LNCaP clone FGC (cell line): Measurements from ENCODE around the gene MAPK8.

Experiments
- DNase-seq: peaks from one replicate; pipeline ENCODE4 v3.0.0-alpha.2; 2011; ENCODE audit warnings: low read depth
- H3K4me3 ChIP-seq: 2 replicates; pipeline ENCODE4 v1.5.1; 2011; ENCODE audit warnings: mild to moderate bottlenecking, low read depth, low read length, control low read depth
- TF ChIP-seq, protein P1 (sequence below): IDR thresholded peaks from 2 replicates; pipeline ENCODE4 v1.5.1; 2012; ENCODE audit warnings: mild to moderate bottlenecking; ENCODE audit not compliant: control insufficient read depth, insufficient read depth; ENCODE audit errors: extremely low read depth

The MAPK8 gene

DNA sequence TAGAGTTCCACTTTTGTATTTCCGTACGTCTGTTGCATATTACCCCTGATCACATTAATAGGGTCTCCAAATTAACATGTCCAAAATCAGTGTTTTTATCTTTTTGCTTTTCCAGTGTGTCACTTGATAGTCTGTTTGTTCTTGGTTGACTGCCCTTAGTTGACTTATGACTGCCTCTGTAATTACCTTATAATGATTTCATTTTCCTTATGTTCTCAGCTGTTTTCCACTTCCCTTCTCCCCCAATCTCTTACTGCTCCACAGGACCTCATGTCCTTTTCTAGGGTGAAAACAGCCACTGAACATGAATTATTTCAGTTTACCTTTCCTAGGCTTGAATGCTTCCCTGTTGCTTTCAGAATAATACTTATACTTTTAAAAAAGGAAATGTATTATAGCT, 54.7 kb downstream of the MAPK8 start:
- no peak for DNase-seq
- TF ChIP-seq, protein P1, sequence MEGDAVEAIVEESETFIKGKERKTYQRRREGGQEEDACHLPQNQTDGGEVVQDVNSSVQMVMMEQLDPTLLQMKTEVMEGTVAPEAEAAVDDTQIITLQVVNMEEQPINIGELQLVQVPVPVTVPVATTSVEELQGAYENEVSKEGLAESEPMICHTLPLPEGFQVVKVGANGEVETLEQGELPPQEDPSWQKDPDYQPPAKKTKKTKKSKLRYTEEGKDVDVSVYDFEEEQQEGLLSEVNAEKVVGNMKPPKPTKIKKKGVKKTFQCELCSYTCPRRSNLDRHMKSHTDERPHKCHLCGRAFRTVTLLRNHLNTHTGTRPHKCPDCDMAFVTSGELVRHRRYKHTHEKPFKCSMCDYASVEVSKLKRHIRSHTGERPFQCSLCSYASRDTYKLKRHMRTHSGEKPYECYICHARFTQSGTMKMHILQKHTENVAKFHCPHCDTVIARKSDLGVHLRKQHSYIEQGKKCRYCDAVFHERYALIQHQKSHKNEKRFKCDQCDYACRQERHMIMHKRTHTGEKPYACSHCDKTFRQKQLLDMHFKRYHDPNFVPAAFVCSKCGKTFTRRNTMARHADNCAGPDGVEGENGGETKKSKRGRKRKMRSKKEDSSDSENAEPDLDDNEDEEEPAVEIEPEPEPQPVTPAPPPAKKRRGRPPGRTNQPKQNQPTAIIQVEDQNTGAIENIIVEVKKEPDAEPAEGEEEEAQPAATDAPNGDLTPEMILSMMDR, result no peak
- H3K4me3 ChIP-seq, result no peak overlapping the region

DNA sequence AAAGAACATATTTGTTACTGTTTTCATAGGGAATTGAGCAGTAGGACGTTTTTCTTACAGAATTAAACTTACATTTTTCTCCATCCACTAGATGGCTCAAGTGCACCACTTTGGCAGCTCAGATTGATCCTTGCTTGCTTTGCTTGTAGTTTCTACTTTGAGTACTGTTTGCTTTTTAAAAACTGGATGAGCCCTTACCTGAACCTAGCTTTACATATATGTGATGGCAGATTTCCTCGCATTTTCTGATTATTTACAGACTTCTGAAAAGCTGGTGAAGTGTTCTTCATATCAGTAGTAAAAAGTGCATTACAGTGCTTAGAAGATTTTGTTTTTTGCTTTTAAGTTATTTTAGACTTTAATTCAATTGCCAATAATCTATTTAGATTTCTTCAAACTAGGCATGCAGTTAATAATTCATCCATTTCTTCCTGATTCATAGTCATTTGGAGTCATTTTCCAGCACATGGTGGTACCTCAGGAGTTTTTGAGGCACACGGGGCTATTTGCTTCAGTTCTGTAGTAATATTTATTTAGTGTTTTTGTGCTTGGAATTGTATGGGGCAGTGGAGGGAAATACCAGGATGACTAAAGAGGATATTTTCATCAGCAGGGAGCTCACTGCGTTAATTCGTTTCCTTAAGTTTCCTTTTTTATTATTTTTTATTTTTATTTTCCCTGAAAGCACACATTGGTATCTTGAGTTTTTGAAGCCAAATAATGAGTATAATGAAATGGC, 57.3 kb downstream of the MAPK8 start:
- DNase-seq, result peak; percentile 78
- H3K4me3 ChIP-seq, result no peak overlapping the region
- TF ChIP-seq, protein P1, result peak; percentile 77

DNA sequence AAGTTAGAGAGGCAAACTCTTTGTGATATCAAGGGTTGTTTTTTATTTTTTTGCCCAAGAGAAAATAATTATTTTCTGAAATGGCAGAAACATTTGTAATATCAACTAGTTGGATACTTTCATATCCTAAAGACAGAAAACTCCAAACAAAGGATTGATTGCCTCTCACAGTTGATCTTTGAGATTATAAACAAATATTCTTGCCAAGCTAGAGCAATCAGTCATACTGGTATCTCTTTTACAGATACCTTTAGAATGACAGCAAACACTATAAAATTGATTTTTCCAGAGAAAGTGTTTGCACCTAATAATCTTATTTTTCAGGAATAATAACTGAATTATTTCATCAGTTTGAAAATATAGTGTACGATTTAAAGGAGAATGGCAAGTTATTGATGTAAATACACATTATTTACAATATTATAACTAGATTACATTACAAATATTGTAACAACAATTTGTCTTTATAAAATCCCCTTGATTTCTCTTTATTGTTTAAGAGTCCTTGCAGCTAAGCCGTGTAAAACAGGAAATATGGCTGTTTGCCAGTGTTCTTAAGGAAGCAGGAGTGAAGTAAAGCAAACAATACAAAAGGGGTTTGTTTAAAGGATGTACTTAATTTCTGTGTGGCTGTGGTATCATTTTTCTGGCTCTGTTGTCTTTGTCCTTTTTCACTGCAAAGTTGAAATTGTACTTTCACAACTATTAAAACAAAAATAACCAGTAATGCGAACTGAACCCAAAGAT, 58.4 kb downstream of the MAPK8 start:
- DNase-seq, result peak; percentile 96
- TF ChIP-seq, protein P1, result no peak
- H3K4me3 ChIP-seq, result no peak overlapping the region

DNA sequence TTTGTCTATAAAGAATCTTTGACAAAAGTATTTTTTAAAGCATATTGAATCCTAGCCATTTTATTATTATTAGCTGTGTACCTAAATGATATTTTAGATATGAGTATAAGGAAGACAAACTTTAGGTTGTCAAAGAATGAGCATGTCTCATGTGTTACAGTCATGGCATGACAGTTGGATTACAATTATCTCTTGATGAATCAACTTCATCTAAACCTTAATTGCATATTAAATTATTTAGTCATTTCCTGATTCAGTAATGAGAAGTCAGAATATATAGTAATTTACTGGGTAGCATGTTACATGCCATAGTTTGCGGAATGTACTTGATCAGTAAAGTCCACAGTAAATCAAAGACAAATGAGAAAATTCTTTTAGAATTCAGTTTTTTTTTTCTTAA, 59.2 kb downstream of the MAPK8 start:
- no peak overlapping the region for H3K4me3 ChIP-seq
- DNase-seq, result no peak
- TF ChIP-seq, protein P1, result no peak

DNA sequence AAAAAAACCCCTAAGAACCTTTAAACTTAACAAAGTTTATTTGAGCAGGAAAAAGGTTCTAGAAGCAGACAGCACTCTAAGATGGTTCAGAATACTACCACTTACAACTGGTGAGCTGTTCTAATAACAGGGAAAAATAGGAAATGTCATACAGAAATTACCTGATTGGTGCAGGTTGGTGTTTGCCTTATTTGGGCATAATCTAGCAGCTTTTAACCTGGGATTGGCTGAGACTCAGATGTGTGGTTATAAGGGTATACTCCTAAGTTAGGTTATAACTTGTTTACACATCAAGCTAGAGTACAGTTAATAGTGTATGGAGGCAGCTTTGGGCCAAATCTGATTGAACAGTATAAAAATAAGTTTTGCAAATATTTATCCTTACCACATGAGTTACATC, 59.8 kb downstream of the MAPK8 start:
- no peak overlapping the region for H3K4me3 ChIP-seq
- peak; percentile 52 for DNase-seq
- TF ChIP-seq, protein P1, result no peak

DNA sequence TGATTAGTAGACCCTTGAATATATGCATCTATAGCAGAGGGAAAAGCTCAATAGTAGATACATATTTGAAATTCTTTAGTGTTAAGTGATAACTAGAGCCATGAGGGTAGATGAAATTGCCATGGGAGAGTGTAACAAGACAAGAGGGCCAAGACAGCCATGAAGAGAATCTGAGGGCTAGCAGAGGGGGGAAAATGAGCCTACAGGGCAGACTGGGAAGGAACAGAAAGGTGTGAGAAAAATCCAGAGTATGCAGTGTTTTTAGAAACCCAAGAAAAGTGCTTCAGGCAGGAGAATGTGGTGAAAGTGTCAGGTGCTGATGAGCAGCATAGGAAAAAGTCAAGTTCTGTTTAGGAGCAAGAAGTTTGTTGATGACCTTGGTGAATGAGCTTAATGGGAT, 63.0 kb downstream of the MAPK8 start:
- TF ChIP-seq, protein P1, result no peak
- DNase-seq, result no peak
- no peak overlapping the region for H3K4me3 ChIP-seq
